ENCODE results near the gene RAP1GAP.

- TF ChIP-seq, protein P1, sequence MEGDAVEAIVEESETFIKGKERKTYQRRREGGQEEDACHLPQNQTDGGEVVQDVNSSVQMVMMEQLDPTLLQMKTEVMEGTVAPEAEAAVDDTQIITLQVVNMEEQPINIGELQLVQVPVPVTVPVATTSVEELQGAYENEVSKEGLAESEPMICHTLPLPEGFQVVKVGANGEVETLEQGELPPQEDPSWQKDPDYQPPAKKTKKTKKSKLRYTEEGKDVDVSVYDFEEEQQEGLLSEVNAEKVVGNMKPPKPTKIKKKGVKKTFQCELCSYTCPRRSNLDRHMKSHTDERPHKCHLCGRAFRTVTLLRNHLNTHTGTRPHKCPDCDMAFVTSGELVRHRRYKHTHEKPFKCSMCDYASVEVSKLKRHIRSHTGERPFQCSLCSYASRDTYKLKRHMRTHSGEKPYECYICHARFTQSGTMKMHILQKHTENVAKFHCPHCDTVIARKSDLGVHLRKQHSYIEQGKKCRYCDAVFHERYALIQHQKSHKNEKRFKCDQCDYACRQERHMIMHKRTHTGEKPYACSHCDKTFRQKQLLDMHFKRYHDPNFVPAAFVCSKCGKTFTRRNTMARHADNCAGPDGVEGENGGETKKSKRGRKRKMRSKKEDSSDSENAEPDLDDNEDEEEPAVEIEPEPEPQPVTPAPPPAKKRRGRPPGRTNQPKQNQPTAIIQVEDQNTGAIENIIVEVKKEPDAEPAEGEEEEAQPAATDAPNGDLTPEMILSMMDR (IDR thresholded peaks at IDR 0.05), result no peak
- TF ChIP-seq POLR2A (IDR thresholded peaks at IDR 0.05), result no peak
These were observed 32.2 kb upstream of the RAP1GAP start for GRCh38 chr1:21701401-21701800.
